HG03457 (cell line): Measurements from ENCODE around the gene SLC16A12.
"Not testable (repeated sequence)": the region's sequence is repeated elsewhere in the genome, so short reads cannot be mapped to it uniquely, and the experiment has no call there.

Experiments used
- ATAC-seq: cut with Tn5 transposase; IDR thresholded peaks from one replicate; pipeline ENCODE4 v1.9.1; 2021; ENCODE audit warnings: moderate number of reproducible peaks; ENCODE audit not compliant: unreplicated experiment

SLC16A12 gene

DNA sequence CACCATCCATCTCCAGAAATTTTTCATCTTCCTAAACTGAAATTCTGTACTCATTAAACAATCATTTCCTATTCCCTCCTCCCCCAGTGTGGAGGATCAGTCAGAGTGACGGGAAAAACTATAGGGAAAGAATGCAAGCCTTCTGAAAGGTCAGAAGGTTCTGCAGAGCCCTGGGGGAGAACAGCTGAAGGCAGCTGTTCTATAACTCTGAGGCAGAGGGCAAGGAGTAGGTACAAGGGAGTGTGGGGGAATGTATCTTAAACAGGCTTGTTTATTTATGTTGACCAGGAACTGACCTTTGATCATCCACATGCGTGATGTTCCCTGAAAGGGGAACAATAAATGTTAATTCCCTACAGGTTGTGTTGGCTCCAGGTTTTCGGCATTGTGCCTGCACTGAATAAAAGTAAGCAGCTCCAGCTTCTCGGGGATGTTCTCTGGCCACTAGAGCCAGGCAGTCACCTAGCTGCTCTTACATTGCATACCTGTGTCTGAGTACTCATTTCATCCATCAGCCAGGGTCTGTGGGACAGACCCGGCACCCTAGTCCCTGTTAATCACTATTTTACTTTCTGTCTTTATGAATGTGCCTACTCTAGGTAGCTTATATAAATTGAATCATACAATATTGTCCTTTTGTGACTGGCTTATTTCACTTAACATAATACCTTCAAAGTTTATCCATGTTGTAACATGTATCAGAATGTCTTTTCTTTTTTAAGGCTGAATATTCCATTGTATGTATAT lies 137.2 kb downstream of the SLC16A12 start:
- no peak for ATAC-seq

DNA sequence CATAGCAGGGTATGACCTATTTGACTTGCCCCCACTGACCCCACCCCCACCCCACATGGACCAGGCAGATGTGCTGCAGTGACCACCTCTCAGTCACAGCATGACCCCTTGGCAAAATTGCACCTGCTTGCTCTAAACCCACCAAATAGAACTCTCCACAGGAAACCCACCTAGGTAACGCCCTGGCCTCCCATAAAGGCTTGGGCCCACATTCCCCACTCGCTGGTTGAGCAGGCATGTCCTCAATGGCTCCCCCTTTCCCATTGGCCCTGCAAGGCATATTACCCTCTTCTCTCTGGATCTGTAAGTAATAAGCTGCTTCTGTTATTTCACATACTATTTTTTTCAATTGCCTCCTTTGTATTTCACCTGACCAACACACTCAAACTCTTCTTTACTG lies 140.3 kb downstream of the SLC16A12 start:
- no peak for ATAC-seq

DNA sequence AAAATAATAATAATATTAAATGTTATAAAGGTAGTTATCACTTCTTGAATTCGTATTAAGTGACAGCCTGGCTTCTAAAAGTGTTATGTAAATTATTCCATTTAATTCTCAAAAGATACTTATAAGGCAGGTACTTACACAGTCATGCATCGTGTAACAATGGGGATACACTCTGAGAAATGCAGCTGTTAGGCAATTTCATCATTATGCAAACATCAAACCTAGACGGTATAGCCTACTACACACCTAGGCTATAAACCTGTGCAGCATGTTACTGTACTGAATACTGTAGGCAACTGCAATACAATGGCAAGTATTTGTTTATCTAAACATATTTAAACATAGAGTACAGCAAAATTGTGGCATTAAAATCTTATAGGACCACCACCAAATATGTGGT lies 141.5 kb downstream of the SLC16A12 start:
- ATAC-seq = no peak

DNA sequence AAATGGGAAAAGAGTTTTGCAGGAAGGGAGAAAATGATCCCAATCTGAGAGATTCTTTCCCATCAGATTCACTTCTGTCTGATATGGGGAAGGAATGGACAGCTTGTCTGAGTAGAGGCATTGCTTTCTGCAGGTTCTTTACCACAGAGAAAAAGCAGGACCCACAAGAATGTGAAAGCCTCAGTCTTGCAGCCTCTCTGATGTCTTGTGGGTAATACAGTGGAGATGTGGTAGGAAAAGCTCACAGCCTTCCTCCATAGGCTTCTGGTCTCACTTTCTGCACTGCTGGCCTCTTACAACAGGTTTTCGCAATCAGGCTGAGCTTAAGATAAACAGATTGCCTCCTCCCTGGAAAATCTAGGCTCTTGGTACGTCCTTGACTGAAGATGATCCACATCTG lies 142.4 kb downstream of the SLC16A12 start:
- ATAC-seq = no peak

DNA sequence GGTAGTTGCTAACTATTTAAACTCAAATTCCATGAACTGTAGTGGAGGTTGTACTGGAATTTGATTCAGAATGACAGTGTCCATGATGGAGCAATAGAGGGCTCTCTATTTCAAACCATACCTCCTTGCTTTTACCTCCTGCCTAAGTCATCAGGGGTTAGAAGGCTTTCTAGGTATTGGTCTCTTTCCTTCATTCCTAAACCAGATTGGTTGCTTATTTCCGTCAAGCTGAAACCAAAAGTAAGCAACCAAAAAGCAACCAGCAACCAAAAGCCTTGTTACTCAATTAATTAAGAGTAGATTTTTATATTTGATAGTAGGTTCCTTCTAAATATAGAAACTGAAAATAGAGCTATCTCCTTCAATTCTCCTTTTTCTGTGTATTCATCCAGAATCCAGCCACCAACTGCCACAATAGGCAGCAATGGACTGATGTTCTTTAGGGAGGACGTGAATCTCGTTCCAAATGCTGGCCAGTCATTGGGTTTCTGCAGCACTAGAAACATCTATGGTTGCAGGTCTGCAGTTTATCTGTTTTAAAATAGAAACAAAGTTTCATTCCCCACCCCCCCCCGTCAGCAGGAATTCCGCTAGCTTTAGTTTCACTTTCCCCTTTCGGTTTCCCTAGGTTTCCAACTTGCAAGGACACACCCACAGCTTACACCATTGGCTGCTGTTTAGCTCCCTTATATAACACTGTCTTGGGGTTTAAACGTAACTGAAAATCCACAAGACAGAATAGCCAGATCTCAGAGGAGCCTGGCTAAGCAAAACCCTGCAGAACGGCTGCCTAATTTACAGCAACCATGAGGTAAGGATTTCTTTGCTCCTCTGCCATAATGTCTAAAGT lies 143.3 kb downstream of the SLC16A12 start, which contains the start of gene IFIT1:
Gene IFIT1, plus strand, starts transcription at position 717 of the 850 bp plus-strand sequence. Its CDS starts 90 bp downstream, at position 807.
- ATAC-seq = peak; percentile 74

DNA sequence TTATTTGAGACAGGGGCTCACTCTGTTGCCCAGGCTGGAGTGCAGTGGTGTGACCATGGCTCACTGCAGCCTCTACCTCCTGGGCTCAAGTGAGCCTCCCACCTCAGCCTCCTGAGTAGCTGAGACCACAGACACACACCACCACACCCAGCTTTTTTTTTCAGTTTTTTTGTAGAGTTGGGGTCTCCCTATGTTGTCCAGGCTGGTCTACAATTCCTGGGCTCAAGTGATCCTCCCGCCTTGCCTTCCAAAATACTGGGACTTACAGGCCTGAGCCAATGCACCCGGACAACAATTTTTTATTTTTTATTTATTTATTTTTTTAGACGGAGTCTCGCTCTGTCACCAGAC lies 144.2 kb downstream of the SLC16A12 start:
- ATAC-seq = not testable (repeated sequence)

DNA sequence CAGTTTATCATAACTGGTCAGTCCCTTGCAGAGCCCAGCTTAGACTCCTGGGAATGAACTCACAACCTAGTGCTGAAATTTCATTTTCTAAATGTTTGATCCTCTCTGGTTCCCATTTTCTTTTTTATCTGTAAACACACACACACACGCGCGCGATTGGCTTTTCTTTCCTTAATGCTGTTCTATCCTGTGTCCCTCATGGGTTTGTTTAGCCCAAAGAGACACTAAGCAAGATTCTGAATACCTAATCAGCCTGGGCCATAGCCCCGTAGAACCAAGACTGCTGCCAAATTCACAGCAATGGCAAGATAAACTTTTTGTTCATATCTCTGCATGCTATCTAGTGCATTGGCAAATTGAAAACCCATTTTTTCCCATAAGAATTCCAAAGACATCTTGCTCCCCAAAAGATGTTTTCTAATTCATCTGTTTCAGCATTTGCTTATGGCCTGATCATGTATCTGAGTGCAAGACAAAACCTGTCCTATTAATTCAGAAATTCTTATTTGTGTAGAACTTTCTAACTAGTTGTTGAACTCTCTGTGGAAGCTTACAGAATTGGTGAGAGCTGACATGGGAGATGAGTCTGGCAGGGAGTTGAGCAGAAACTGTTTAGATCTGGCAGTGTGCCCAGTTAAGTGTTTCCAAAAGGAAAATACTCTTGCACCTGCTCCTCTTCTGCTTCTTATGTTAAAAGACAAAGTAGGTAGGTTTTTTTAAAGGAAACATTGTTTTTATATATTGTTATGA lies 144.7 kb downstream of the SLC16A12 start:
- no peak for ATAC-seq

DNA sequence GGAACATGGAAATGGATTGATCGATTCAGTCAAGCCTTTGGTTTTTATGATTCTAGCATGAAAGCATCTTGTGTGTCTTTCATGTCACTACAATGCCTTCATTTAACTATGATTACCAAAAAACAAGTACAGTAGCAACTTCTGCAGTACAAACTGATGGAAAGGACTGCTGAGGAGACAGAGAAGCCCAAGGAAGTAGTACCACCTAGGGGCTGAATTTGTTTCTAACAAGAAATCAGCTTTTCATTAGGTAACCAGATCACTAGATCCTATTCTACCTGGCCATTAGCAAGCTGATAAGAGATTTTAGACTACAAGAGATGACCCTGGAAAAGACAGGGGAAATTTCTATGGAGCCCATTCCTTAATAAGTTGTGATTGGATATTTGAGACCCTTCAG lies 146.1 kb downstream of the SLC16A12 start:
- ATAC-seq = no peak

DNA sequence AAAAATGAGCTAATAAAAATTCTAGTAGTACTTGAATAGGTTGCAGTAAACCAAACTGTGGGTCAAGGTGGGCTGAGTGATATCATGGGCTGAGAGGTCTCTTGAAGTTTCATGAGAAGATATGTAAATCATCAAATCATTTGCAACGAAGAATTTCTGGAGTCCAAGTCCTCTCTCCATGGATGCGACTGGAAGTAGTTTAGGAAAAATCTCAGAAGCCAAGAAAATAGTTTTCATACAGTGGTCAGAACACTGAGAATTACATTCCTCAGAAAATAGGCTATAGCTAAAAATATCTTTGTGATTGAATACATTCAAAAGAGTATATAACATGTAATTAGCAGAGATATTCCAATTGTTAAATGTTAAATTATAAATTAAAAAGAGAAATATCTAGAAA lies 146.6 kb downstream of the SLC16A12 start:
- no peak for ATAC-seq

DNA sequence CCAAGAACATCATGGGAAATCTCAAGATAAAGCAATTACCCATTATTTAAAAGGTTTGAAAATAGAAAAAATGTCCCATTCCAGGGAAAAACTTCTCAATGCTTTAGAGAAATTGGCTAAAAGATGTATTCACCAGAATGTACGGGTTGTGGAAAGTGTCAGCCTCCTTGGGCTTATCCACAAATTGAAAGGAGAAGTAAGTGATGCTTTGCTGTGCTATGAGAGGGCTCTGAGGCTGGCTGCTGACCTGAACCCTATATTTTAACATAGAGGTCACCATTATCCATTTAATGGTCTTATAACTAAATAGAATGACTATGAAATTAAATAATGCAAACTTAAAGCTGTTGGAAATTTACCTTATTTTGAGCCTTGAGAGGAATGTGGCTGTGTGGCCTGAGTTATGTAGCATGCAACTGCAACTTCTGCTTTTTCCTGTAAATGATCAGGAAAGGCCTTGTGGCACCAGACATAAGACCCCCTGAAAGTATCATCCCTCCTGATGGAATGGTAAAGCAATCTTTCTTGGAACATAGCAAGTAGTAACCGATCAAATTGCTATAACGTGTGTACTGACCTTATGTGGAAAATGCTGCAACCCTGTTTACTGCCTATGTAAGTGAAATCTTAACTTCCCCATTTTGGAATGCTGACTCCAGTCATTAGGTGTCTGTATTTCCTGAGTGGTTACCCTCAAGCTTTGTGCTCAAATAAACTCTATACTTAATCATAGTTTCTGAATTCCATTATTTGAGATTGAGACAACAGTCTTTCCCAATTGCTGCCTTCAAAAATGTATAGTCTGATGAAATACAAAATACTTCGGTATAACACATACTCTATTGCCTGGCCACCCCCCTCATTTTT lies 150.7 kb downstream of the SLC16A12 start:
- no peak for ATAC-seq

DNA sequence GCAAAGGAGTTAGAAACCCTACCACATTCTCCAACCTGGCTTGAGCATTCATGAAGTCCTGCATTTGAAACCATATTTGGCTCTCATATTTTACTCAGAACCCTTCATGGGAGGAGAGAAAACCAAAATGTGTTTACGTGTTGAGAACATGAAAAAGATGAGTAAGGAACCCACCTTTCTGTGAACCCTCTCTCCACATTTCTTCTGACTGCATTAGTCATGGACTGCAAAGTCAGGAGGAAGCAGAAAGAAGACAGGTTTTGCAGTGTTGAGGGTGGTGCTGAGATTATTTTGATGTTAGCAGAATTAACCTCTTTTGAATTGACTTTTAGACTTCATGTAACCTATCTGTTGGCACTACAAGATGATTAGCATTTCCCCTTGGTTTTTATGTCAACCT lies 152.6 kb downstream of the SLC16A12 start:
- no peak for ATAC-seq
